GM04504 (cell line): ENCODE results near the gene CNTNAP2.

Experiments
- DNase-seq: peaks from one replicate; pipeline ENCODE4 v3.0.0-alpha.2; 2012; ENCODE audit warnings: low read depth

CNTNAP2 gene

GRCh38 chr7:147968046-147968610 is 1851.5 kb downstream of the CNTNAP2 start:
- no peak for DNase-seq

GRCh38 chr7:147971606-147972110 is 1855.1 kb downstream of the CNTNAP2 start:
- DNase-seq: no peak

GRCh38 chr7:147978201-147978600 is 1861.6 kb downstream of the CNTNAP2 start:
- DNase-seq: no peak

GRCh38 chr7:147978651-147979050 is 1862.0 kb downstream of the CNTNAP2 start:
- DNase-seq: no peak

- no peak for DNase-seq
Observed at GRCh38 chr7:147980826-147981813, 1864.5 kb downstream of the CNTNAP2 start.

GRCh38 chr7:147982307-147982706 is 1865.7 kb downstream of the CNTNAP2 start:
- no peak for DNase-seq

GRCh38 chr7:147984265-147984664 is 1867.7 kb downstream of the CNTNAP2 start:
- DNase-seq: no peak

- no peak for DNase-seq
Observed at GRCh38 chr7:147990079-147990478, 1873.5 kb downstream of the CNTNAP2 start.

- DNase-seq: no peak
Observed at GRCh38 chr7:147990942-147991341, 1874.3 kb downstream of the CNTNAP2 start.

- no peak for DNase-seq
Observed at GRCh38 chr7:147992698-147993097, 1876.1 kb downstream of the CNTNAP2 start.

GRCh38 chr7:147997636-147998035 is 1881.0 kb downstream of the CNTNAP2 start:
- DNase-seq: no peak

GRCh38 chr7:147999962-148000361 is 1883.4 kb downstream of the CNTNAP2 start:
- DNase-seq: no peak

GRCh38 chr7:148011753-148012152 is 1895.2 kb downstream of the CNTNAP2 start:
- DNase-seq: no peak

GRCh38 chr7:148014001-148014400 is 1897.4 kb downstream of the CNTNAP2 start:
- no peak for DNase-seq

GRCh38 chr7:148014541-148014940 is 1897.9 kb downstream of the CNTNAP2 start:
- no peak for DNase-seq

GRCh38 chr7:148017126-148017525 is 1900.5 kb downstream of the CNTNAP2 start:
- DNase-seq: no peak

GRCh38 chr7:148020679-148021078 is 1904.1 kb downstream of the CNTNAP2 start:
- DNase-seq: no peak

GRCh38 chr7:148021507-148022045 is 1905.0 kb downstream of the CNTNAP2 start:
- no peak for DNase-seq

GRCh38 chr7:148022832-148023231 is 1906.2 kb downstream of the CNTNAP2 start:
- DNase-seq: no peak

- no peak for DNase-seq
Observed at GRCh38 chr7:148026713-148027112, 1910.1 kb downstream of the CNTNAP2 start.

- no peak for DNase-seq
Observed at GRCh38 chr7:148028165-148028564, 1911.6 kb downstream of the CNTNAP2 start.

GRCh38 chr7:148031019-148031418 is 1914.4 kb downstream of the CNTNAP2 start:
- no peak for DNase-seq

- no peak for DNase-seq
Observed at GRCh38 chr7:148031811-148032210, 1915.2 kb downstream of the CNTNAP2 start.
